GM21528 (cell line): ENCODE measurements around the gene OTUB1.

Experiments used
- ATAC-seq: cut with Tn5 transposase; IDR thresholded peaks from one replicate; pipeline ENCODE4 v1.9.1; 2021; ENCODE audit warnings: mild to moderate bottlenecking, moderate library complexity; ENCODE audit not compliant: unreplicated experiment, low FRiP score

Gene OTUB1

DNA sequence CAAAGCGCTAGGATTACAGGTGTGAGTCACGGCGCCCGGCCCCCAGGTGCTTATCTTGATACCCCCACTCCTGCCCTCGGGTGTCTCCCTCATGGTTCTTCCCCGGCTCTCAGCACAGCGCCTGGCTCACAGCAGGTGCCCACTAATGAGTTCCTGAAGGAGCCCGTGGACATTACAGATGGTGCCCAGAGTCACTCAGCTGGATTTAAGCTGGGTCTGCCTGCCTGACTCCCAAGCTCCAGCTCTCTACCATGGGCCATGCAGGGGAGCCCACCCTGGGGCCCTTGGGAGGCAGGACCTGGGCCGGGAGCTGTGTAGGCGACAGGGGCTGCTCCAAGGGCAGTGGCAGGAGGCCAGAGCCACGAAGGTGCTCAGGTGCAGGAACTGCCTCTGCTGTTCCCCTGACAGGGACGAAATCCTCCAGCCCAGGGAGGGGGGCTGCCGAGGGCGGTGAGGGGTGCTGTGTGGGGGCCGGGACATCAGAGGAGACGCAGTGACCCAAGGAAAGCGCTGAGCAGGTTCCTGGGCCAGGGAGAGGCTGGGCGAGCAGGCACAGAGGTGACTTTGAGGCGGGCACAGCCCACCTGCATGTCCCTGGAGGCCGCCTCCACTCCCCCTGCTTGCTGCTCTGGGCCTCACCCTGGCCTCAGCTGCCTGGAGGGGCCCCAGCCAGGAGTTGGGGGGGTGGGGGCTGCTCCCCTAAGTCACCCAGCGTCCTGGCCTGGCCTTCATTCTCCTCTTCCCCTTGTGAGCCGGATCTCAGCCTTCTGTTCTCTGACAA, 34.9 kb downstream of the OTUB1 start:
- no peak for ATAC-seq

DNA sequence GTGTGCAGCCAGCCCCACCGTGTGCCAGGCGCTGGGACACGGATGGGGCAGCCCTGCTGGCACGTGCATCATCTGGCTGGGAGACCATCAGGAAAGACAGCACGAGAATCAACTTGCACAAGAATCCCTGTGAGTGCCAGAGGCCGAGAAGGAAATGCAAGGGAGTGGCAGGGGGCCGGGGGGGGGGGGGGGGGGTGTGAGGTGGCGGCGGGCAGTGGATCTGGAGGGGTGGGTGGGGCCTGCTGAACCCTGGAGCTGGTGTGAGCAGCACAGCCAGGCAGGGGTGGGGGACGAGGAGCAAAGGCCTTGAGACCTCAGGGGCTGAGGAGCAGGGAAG, 35.5 kb downstream of the OTUB1 start:
- no peak for ATAC-seq

DNA sequence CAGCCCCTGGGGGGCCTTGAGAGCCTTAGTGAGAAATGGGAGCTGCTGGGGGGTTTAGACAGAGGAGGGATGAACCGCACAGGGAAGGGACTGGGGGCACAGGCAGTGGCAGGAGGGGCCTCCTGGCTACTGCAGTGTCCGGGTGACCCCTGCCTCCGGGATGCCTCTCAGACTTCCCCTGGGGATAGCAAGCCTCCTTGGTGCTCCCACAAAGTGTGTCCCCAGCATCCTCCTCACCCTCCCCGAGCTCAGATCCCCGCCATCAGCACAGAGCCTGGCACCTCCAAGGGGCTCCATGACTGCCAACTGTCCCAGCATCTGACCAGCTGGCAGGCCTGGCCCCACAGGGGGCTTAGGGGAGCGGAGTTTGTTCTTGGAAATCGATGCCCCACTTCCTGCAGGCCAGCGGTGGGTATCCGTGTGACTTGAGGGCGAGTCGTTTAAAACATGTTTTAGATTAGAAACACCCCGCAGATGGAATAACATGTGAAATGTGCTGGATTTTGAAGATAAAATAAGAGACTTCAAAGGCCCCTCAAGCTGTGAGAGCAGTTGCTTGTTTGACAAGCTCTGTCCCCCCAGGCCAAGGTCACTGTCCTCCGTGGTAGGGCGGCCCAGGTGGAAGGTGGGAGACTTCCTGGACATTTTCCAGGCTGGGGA, 36.0 kb downstream of the OTUB1 start:
- no peak for ATAC-seq

DNA sequence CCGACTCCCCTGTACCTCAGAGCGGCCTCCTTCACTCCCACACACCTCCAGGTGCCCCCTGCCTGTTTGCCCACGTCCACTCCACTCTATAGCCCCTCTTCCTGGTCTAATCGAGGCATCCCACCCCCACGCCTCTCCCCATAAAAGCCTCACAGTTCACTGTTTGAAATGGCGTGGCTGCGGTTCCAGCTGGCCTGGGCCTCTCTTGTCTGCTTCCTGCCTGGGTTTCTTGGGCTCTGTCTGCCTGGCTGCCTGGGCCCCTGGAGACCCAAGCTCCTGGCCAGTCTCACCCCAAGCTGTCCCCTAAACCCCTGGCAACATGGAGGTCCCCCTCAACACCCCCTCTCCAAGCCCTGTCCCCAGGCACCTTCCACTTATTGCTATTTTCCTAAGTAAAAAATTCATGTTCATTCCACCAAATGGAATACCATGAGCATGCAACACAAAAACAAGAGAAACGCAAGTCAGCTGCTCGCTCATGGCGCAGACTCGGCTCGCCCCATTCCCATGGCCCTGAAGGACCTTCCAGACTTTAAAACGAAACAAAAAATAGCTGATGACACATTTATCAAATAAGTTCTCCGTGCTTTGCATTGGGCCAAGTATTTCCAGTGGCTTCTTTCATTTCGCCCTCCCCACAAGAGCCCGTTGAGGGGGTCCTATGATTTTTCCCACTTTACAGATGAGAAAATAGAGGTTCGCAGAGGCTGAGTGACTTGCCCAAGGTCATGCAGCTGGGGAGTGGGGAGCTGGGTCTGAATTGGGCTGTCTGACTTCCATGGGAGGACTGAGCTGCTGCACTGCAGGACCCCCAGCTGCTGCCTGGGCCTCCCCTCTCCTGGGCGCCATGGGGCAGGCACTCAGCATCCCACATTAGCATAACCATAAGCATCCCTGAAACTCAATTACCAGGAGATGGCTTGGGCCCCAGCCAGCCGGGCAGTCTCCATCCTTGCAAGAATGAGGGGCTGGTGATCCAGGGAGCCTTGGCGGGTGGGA, 37.8 kb downstream of the OTUB1 start:
- ATAC-seq = no peak

DNA sequence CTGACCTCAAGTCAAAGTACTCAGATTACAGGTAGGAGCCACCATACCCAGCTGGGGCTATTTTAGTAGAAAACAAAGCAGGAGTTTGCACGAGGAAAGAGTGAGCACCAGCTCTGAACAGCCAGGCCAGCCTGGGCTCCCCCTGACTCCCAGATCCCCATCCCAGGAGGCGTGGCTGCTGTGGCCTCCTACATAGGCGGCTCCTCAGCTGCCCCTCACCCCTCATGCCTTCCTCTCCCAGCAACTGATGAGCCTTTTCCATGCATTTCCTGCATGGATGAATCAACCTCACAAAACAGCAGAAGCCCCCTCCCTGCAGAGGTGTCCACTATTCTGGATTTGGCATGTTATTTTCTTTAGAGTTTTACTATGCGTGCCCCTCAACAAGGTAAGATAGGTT, 39.0 kb downstream of the OTUB1 start:
- no peak for ATAC-seq

DNA sequence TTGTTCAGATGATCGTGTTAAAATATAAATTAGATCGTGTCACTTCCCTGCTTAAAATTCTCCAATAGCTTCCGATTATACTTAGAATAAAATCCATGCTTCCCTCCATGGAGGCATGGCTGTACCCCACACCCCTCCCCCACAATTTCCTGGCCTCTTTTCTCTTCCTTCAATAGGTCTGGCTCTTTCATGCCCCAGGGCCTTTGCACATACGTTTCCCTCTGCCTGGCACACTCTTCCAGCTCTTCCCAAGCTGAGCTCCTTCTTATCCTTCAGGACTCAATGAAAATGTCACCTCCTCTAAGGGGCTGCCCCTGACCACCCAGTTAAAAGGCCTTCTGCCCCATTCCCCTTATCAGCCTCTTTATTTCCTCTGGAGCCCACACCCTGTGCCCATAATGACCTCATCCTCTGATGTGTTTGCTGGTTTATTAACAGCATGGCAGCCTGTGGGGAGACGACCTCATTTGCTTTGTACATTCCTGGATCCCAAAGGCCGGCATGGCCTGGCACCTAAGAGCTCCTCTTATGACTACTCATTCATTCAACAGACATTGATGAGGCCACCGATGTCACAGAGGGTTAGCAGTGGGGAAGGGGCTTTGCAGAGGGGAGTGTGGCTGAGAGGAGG, 40.5 kb downstream of the OTUB1 start:
- ATAC-seq = no peak

DNA sequence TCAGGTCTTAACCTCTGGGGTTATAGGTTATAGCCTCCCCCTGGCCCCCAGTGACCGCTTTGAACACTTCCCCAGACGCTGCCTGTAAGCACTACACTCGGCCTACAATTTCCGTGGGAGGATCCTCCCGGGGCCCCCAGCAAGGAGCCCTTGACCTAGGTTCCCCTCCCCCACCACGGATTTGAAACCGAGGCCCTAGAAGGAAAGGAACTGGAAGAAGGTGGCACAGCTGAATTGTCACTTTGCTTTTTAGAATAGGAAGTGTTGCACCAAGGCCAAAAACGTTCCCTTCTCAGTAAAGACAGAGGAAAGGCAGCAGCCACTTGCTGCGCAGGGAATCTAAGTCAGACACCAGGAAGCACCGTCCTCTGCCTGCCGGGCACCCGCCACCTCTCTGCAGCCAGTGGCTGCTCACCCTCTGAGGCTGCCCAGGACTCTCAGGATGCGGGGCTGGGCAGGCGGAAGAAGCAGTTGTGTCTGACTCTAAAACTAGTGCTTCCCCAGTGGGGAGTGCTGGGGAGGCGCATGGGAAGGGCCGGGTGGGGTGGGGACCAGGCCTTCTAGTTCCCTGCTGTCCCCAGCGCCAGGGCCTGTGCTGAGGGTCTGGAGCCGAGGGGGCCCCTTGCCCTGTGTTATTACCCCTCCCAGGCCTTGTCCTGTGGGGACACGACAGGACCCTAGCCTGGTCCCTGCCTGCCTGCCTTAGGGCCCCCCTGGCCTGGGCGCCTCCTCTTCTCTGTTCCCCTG, 41.6 kb downstream of the OTUB1 start:
- ATAC-seq = no peak

DNA sequence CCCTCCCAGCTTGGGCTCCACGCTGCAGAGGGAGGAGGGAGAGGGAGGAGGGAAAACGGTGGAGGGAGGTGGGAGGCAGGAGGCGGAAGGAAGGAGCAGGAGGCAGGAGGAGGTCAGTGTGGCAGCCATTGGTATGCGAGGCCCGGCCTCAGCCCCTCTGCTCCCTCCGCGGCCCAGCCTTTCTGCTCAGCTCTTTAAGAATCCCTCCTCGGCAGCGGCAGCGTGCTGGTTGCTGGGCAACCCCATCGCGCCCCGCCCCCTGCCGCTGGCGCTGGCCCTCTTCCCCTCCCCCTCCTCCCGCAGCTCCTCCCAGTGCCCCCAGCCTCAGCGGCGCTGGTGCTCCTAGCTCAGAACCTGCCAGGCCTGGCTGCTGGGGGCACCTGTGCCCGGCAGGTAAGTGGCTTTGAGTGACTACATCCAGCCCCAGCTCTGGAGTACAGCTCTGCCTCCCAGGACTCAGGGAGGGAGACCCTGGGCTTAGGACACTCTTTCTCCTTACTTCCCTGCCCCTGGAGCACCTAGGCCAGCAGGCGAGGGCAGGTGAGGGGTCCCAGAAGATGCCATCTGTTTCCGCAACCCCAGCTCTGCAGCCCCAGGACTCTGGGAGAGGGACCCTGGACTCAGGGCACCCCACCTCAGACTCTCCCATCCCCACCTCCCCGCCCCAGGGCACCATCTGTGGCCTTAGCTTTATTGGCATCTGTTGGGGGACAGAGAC, 42.3 kb downstream of the OTUB1 start:
- no peak for ATAC-seq

DNA sequence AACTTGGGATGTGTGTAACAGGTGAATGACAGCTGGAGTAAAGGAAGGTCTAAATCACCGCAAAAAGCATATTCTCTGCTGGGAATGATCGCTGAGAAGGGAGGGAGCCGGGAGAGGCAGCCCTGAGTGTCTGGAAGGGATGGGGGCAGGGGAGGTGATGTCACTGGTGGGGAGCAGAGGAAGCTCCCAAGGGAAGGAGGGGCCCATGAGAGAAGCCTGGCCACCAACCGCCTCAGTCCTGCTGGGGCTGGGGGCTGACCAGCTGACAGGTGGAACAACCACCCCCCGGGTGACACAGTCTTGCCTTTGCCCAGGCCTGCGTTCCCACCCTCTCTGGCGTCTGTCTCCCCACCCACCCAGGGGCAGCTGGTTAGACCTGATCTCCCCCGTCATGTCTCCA, 43.5 kb downstream of the OTUB1 start:
- no peak for ATAC-seq

DNA sequence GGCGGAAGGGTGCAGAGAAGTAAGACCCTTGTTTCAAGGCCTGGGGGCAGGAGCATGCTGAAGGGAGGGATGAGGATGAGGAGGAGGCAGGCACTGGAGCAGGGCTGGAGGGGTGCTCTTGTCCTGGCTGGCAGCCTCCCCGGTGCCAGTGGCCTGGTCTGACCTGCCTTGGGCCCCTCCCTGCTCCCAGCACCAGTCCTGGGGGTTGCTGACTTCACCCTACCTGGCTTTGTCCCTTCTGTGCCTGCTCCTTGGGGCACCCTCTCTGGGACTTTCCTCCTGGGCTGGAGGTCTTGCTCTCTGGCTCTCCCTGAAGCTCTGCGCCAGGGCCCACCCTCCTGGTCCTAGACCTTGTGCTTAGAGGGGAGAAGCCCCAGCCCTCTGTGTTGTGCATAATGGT, 44.8 kb downstream of the OTUB1 start:
- no peak for ATAC-seq

DNA sequence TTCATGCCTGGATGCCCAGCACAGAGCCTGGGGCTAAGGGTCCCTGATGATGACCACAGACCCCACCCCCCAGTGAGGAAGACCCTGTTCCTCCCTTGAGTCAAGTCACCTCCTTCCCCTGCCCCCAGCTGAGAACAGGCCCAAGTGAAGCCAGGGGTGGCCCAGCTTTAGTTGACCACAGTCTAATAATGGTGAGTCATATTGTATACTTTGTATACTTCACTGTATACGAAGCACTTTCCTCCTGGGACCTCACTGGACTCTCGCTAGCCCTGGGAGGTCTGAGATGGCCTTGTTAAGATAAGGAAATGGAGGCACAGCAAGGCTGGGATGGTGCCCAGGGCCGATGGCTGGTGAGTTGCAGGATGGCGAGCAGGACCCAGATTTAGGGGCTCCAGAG, 45.8 kb downstream of the OTUB1 start:
- ATAC-seq = no peak

DNA sequence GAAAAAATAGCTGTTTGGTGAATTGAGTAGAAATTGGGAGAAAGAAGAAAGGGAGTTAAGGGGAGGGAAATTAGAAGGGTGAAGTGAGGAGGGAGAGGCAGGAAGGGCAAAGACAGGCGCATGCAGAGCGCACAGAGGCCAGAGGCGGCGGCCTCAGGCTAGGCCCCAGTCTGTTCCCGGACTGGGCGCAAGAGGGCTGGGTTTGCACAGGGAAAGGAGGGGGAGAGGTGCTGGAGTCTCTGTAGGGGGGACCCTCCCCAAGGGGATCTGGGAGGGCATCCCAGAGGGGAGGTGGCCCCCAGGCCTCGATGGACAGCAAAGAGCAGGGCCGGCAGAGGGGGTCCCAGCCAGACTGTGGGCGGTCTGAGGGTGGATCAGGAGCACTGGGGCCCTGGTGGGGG, 48.2 kb downstream of the OTUB1 start:
- no peak for ATAC-seq

DNA sequence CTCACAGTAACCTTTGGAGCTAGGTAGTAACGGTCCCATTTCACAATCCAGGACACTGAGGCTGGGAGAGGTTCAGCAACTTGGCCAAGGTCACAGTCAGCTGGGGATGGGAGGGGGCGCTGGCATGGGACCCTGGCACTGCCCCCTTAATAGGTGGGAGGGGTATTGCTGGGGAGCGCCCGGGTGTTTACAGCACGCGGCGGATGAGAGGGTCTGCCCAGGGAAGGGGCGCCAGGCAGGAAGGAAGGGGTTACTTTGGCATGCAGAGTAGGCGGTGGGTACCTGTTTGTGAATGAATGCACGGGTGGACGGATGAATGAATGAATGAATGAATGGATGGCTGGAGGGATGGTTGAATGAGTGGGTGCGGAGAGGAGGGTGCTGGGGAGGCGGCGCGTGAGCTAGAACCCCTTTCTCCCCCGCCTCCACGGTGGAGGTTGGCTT, 48.9 kb downstream of the OTUB1 start:
- no peak for ATAC-seq

DNA sequence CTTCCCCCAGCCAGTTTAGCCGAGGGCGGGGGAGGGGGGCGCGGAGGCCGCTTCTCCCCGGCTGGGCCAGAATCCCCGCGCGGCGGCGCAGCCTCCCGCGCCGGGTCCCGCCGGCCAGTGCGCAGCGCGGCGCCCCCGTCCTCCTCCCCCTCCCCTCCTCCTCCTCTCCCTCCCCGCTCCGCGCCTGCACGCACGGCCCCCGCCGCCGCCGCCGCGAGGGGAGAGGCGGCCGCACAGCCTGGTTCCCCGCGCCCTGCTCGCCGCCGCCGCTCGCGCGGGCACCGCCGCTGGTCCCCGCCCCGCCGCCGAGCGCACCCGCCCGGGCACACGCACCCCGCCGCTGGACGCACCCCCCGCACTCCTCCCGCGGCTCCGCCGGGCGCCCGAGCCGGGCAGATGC, 49.3 kb downstream of the OTUB1 start, which contains the start of gene FLRT1:
Gene FLRT1 (plus strand): TSS at position 356 of the 400 bp plus-strand sequence. CDS start 80,337 bp downstream, outside the sequence.
- ATAC-seq = no peak

DNA sequence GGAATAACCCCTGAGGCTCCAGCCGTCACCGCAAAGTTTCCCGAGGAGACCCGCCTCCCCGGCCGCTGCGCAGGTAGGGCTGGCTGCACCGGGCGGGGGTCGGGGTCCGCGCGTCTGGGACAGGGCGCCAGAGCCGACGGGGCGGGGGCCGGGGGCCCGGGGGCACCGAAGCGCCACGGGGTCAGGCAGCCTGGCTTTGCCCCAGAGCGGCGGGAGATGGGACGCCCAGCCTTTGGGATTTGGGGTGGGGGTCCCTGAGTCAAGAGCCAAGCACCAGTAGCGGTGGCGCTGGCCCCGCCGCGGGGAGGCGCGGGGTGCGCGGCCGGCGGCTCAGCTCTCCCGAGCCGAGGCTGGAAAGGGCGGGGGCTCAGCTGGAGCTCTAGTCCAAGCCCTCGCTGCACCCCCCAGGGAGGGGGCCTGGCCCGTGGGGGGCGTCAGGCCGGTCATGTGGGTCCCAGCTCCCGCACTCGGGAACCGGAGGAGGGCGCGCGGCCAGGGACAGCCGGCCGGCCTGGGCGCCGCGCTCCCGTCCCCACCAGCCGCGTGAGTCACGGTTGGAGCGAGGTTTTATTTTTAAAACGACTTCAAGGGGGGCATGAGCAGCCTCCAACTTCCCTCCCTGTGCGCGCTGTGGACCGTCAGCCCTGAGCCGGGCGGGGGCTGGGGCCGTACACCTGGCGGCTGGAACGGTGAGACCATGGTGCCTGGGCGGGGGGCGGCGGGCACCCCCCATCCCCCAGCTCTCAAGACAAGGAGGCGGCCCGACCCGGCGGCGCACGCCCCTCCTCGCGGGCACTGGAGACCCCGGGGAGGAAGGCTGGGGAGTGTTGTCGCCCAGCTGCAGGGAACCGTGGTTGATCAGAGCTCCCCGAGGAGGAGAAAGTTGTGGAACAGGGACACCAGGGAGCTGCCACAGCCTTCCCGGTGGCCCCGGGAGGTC, 50.1 kb downstream of the OTUB1 start:
- ATAC-seq = no peak

DNA sequence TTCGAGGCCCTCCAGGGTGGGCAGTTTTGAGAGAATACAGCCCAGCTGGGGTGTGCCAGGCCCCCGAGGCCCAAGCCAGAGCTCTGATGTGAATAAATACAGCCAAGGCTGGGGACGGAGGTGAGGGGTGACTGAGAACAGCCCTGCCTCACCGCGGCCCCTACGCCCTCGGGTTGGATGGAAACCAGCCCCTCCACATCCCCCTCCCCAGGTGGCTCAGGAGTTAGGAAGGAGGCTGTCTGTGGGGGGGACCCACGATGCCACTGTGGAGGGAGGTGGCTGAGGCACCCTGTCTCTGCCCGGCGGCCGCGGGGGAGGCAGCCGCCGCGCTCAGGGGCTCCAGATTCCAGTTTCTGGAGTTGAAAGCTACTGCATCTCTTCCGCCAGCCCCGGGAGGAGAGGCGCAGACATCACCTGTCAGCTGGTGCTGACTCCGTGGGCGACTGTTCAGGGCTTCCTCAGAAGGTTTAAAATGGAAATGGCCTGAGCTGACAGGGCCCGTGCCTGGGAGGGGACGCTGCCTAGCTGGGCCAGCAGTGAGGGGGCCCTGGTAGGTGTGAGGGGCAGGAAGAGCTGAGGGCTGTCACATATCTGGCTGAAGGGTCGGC, 50.9 kb downstream of the OTUB1 start:
- no peak for ATAC-seq

DNA sequence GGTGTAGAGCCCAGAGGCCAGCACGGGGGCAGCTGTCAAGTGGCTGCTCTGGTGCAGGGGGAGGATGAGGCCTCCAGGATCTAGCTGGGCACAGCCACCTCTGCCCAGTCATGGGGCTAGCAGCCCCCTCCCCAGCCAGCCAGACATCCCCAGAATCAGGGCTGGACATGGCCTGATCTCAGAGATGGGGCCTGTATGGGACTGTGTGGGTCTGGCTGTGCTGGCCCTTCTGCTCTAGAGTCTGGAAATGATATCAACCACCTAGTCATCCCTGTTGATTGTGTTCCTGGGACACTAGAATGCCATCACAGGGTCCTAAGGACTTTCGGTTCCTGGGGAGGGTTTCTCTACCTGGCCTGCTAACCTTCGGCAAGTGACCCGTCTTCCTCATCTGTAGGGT, 52.3 kb downstream of the OTUB1 start:
- ATAC-seq = no peak
